Mesenteric fat pad (tissue), 1 donor: ENCODE measurements around the gene RNF17. TPM values are rescaled to one million over a fixed set of nuclear protein-coding genes. Genes with fewer than 3 reads are reported as not detected.
"Not testable (repeated sequence)": the region's sequence is repeated elsewhere in the genome, so short reads cannot be mapped to it uniquely, and the experiment has no call there.

ENCODE experiments used
- DNase-seq: peaks from one replicate; pipeline ENCODE4 v3.0.0-alpha.2; 2020; ENCODE audit warnings: low spot score
- long read RNA-seq: library from polyadenylated mRNA; unstranded; transcript quantifications from one replicate; pipeline ENCODE4 v2.0.0, GENCODE V29; 2020
- total RNA-seq: library from RNA; stranded (reverse); fragmentation: NEBNext Ultra II Directional; extraction: Animal tissue kit (Norgen Biotek cat#: 25700); gene quantifications from one replicate; pipeline ENCODE4 v1.2.1, GENCODE V29; 2021
- donor health status: DM: yes; HTN: yes; CAD: no.

The RNF17 gene, protein sequence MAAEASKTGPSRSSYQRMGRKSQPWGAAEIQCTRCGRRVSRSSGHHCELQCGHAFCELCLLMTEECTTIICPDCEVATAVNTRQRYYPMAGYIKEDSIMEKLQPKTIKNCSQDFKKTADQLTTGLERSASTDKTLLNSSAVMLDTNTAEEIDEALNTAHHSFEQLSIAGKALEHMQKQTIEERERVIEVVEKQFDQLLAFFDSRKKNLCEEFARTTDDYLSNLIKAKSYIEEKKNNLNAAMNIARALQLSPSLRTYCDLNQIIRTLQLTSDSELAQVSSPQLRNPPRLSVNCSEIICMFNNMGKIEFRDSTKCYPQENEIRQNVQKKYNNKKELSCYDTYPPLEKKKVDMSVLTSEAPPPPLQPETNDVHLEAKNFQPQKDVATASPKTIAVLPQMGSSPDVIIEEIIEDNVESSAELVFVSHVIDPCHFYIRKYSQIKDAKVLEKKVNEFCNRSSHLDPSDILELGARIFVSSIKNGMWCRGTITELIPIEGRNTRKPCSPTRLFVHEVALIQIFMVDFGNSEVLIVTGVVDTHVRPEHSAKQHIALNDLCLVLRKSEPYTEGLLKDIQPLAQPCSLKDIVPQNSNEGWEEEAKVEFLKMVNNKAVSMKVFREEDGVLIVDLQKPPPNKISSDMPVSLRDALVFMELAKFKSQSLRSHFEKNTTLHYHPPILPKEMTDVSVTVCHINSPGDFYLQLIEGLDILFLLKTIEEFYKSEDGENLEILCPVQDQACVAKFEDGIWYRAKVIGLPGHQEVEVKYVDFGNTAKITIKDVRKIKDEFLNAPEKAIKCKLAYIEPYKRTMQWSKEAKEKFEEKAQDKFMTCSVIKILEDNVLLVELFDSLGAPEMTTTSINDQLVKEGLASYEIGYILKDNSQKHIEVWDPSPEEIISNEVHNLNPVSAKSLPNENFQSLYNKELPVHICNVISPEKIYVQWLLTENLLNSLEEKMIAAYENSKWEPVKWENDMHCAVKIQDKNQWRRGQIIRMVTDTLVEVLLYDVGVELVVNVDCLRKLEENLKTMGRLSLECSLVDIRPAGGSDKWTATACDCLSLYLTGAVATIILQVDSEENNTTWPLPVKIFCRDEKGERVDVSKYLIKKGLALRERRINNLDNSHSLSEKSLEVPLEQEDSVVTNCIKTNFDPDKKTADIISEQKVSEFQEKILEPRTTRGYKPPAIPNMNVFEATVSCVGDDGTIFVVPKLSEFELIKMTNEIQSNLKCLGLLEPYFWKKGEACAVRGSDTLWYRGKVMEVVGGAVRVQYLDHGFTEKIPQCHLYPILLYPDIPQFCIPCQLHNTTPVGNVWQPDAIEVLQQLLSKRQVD (N-terminal part only)
- 0.58 TPM for total RNA-seq
- long read RNA-seq, result 0 reads

DNA sequence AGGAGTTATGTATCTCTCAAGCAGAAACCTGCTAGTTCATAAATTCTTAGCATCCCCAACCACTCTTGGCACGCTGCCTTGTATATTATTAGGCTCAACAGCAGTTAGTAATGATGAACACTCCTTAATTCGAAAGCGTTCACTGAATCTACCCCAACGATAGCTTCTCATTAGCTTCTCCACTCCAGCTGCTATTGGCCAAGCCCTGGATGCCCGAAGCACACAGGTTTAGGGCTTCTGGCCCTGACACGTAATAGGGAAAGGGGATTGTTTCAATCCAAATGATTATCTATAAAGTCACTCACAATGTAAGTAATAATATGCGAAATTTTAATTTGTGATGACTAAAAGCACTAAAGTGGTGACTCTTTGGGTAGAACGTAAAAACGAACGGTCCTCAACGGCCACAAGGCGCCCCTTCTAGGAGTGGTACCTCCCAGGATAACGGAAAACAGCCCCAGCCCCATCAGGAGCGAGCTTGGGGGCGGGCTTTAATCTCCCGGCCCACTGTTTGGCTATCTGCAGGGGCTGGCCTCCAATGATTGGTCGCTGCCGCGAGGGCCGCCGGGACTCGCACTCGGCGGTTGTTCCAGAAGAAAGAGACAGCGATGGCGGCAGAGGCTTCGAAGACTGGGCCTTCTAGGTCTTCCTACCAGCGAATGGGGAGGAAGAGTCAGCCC, at the start of gene RNF17:
TSS of gene RNF17 (plus strand) at position 574 of the 680 bp plus-strand sequence. CDS start at position 609, 35 bp downstream.
- no peak for DNase-seq

DNA sequence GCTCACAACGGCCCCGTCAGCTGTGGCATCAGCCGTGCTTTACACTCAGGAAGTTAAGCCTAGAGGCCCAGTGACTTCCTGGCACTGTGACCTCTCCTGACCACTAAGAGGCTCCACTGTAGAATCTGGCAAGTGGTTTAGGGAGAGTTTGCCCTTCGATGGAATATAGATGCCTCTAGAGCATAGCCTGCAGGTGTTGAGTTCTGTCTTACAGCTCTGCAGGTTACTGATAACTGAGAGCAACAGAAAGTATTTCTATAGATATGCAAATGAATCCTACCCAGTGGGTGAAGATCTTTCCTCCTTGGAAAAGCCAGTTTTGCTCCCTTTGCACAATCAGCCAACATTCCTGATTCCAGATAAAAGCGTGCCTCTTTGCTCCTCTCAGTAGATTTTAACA, 48.0 kb upstream of the RNF17 start:
- DNase-seq, result no peak

DNA sequence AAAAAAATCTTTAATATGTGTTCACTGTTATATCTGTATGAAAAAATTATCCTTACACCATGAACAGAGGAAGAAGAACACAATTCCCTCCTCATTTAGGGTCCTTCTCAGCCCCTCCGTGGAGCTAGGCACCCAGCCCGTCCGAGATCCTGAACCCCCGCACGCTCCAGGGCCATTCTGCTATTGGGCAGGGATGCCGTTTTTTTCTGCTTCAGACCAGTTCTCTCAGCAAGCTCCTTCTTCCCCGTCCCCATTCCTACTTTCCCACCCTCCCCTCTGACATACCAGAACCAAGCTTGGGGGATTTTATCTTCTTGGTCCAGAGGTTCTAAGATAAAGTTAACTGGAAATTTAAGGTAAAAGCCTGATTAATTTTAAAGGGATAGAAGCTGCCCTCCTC, 47.5 kb upstream of the RNF17 start:
- DNase-seq, result no peak

DNA sequence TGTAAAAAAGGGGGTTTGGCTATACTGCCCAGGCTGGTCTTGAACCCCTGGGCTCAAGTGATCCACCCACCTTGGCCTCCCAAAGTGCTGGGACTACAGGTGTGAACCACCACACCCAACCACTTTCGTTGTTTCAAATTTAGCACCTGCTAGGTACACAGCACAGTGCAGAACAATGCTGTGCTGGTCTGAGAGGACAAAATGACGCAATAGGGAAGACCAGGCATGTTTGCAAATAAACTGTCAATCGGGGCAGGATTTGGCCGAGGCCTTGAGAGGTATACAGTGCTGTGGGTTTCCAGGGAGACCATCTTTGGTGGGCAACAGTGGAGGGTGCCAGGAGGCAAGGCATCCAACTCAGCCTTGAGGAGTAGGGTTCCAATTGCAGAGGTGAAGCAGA, 46.8 kb upstream of the RNF17 start:
- DNase-seq, result peak; percentile 39

DNA sequence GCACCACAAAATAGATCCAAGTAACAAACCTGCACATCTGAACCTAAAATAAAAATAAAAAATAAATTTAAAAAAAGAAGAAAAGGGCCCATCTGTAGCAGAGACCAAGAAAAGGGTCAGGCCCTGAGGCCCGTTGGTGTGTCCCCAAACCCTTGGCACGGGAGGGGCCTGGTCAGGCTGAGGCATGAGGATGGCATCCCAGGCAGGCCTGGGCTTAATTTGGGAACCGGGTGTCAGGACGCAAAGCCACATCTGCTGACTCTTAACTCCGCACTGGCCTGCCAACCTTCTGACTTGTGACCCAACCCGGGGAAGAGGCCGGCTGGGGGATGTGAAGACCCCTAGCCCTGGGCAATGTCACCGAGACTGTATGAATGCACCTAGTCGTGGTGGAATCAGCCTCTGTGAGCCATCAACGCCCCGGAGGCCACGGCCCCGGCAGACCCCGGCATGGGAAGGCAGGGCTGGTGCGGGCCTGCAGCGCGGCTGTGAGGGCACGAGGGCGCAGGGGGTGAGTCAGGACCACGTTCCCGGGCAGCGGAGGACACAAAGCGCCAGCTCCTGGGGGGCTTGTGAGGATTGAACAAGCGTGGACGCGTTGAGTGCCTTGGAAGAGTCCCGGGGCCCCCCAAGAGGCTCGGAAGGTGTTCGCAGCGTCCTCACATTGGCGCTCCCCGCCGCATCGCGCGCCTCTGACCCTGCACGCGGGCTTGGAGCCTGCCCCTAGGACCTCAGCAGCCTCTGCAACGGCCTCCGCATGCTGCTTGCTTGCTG, 45.6 kb upstream of the RNF17 start:
- peak; percentile 85 for DNase-seq

DNA sequence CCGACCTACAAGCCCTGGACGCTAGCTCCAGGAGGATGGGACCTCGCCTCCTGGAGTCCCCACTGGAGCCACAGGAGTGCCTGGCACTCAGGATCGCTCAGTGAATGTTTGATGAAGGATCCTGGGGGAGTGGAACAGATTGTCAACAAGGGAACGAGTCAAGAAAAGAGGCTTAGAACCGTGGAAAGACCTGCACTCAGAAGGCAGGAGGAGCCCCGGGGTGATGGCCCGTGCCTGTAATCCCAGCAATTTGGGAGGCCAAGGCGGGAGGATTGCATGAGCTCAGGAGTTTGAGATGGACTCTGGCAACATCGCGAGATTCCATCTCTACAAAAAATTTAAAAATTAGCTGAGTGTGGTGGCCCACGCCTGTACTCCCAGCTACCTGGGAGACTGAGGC, 44.8 kb upstream of the RNF17 start:
- peak; percentile 67 for DNase-seq

DNA sequence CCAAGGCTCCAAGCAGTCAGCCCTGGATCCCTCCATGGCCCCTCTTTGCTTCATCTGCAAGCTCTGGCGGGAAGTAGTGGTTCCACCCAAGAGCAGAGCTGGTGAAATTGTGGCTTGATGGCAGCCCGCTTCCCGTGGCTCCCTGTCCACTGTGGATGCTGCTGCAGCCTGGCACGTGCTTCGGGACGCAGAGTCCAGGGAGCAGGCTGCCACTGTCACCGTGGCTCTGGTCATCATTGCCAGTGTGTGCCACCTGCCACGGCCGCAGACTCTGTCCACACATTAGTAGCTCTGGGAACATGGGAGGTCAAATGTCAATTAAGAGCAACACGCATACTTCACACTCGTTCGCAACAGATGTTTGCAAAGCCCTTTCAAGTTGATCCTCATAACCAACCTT, 40.8 kb upstream of the RNF17 start:
- DNase-seq, result peak; percentile 76

DNA sequence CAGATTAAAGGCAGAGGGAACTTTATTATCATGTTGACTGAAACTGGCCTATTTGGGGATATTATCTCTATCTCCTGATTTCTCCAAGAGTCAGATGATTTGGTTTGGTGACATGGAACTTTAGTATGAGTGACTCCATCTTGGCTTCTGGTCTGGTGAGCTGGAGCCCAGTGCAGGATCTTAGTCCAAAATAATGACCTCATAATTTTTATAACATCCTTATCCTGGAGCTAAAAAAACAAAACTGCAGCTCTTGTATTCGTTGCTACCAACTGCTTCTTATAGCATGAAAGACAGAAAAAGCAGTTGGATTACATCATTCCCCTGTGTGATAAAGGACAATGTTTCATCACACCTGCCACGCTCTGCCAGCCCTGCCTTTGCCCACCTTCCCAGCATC, 39.3 kb upstream of the RNF17 start:
- no peak for DNase-seq

DNA sequence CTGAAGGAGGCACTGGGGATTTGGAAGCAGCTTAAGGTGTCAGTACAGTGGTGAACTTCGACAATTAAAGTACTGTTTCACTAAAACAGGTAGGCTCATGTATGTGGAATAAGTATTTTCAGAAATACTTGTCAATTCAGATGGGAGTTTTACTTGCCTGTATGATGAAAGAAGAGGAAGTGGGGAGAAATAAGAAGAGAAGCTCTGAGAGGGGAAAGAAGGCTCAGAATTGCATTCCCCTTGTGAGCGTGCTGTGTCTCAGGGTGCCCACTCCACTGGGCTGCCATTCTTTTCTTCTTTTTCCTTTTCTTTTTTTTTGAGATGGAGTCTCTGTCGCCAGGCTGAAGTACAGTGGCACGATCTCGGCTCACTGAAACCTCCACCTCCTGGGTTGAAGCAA, 38.6 kb upstream of the RNF17 start:
- no peak for DNase-seq

DNA sequence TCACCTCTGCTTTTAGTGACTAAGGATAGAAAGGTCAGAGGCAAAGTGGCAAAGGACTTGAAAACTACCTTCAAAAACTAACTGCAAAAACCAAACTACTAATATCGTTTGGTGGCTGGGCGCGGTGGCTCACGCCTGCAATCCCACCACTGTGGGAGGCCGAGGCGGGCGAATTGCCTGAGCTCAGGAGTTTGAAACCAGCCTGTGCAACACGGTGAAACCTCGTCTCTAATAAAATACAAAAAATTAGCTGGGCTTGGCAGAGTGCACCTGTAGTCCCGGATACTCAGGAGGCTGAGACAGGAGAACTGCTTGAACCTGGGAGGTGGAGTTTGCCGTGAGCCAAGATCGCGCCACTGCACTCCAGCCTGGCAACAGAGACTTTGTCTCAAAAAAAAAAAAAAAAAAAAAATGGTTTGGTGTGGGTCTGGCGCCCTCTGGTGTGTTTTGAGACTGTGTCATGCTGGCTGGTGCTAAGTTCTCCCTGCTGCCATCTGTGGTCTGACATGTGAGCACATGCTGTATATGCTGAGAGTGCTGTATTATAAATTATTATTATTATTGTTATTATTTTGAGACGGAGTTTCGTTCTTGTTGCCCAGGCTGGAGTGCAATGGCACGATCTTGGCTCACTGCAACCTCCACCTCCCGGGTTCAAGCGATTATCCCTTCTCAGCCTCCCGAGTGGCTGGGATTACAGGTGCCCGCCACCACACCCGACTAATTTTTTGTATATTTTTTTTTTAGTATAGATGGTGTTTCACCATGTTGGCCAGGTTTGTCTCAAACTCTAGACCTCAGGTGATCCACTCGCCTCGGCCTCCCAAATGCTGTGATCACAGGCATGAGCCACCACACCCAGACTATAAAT, 36.0 kb upstream of the RNF17 start:
- peak; percentile 60 for DNase-seq

DNA sequence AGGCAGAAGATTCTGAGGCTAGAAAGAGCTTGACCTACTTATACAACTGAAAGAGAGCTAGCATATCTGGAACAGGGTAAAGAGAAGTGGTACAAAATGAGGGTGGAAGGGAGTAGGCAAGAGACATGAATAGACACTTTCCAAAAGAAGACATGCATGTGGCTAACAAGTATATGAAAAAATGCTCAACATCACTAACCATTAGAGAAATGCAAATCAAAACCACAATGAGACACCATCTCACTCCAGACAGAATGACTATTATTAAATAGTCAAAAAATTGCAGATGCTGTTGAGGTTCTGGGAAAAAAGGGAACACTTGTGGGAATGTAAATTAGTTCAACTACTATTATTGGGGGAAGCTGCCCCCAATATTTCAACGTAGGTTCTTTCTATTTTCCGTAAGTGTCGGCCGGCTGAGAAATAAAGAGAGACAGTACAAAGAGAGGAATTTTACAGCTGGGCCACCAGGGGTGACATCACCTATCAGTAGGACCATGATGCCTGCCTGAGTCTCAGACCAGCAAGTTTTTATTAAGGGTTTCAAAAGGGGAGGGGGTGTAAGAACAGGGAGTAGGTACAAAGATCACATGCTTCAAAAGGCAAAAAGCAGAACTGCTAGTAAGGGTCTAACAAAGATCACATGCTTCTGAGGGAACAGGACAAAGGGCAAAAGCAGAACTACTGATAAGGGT, 32.9 kb upstream of the RNF17 start:
- DNase-seq, result not testable (repeated sequence)

DNA sequence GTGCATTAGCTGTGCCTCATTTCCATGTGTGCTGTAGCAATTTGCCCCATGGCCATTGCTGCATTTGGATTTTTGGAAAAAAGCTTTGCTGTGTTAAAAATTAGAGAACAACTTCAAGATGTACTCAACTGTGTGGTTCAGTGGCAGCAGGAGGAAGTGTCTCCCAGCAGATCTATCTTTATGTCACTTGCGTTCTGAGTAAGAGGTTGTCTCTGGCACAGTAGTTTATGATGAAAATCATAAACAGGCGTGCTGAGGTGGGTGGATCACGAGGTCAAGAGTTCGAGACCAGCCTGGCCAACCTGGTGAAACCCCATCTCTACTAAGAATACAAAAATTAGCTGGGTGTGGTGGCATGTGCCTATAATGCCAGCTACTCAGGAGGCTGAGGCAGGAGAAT, 29.0 kb upstream of the RNF17 start:
- no peak for DNase-seq

DNA sequence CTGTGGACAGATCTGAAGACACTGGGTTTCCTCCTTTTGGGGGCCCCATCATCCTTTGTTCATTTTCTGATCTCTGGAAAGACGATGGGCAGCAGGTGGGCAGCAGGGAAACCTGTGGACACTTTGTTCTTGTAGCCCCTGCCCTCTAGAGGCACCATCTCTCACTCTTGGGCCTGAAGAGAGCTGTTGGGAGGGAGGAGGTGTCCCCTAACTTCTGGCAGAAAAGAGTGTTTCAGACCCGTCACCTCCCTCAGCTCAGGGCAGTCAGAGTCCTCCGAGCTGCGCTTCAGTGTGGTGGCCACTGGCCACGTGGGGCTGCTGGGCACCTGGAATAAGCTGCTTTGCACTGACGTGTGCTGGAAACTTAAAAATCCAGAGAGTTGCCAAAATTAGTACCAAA, 26.9 kb upstream of the RNF17 start:
- peak; percentile 26 for DNase-seq

DNA sequence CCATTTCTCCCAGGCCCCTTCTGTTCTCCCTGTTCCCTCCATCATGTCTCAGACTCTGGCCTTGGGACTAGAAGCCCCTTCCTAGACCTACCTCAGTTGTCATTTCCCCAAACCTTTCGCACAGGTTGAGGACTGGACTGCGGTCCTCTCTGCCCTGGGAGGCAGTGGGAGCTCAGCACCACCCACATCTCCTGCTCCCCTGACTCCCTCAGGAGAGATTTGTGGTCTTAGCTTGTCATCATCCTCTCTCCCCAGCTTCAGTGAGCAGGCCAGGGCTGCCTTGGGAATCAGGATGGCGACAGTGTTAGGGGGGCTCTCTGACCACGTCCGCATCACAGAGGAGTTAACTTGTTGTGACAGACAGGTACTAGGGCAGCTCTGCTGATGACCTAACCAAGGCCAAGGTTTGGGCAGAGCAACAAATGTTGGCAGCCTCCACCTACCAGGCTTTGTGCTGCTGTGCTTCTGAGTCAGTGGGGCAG, 25.6 kb upstream of the RNF17 start:
- DNase-seq, result peak; percentile 69

DNA sequence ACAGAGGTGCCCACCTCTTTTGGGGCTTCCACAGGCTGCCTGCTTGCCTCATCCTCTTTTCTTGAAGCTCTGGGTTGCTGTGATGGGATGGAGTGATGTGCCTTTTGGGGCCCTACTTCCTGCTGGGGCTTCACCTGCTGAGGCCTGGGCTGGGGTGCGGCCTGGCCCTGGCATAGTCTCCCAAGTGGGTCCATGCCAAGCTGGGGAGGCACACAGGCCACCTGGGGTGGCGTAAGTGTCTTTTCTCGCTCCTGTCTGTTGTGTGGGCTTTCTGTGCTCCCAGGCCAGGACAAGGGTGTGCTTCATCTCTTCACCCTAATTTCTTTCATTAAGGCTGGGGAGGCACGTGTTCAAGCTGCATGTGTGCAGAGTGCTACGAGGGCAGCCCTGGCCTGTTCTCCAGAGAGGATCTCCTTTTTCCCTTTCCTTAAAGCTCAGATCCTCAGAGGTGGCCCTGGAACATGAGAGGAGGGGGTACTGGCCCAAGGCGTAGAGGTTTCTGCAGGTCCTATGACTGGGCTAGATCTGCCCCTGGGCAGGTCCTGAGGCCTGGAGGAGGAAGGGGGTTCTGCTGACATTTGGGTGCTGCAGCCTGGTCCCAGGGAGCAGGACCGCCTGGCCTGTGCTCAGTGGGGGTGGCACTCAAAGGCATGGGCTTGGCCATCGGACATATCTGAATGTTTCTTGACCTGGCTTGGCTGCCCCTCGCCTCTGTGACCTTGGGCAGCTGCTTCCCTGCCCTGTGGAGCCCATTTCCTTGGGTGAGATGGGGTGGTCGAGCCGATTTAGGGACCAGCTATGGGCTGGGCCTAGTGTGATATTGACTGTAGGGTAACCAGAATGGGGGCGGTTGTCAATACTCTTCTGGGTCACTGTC, 23.7 kb upstream of the RNF17 start:
- DNase-seq, result peak; percentile 85

DNA sequence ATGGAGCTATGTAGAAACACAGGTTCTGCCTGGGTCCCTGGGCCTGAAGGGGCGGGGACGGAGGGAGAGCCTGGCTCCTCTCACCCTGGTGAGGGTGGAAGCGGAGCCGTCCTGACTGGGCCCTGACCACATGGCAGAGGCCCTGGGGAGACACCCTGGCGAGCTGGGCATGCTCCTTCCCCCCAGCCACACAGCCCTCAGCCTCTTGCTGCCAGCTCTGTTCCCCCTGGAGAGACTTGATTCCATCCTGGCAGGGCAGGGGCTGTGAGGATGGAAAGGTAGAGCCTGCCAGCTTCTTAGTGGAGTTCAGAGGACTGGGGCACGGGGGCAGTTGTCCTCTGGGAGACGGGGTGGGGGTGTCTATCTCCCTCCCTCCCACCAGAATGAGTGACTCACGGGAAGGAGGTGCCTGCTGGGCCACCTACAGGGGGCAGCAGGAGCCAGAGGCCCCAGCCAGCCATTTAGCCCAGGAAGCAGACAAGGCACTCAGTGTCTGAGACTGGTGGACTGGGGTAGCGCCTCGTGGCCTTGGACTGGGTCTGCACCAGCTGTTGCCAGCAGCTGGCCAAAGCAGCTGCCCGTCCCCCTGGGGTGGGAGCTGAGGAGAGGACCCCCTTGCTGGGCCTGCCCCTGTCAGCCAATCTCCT, 22.8 kb upstream of the RNF17 start:
- peak; percentile 81 for DNase-seq

DNA sequence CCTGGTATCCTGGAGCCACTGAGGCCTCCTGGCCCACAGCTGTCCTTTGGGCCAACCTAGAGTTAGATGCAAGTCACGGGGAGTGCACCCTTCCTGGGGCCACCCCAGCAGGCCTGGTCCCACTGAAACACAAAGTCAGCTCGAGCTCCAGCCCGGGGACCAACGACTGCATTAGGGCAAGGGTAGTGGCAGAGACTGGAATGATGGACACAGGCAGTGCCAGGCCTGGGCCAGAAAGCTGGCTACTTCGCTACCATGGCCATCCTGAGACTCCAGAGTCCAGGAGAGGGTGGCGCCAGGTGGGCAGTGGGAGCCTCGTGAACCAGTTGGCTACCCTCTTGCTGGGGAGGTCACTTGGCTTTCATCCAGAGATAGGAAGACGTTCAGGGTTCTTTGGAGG, 22.2 kb upstream of the RNF17 start:
- DNase-seq, result peak; percentile 69
